ENCODE measurements around the gene CASP2. TPM values are rescaled to one million over a fixed set of nuclear protein-coding genes. Genes with fewer than 3 reads are reported as not detected.

The CASP2 gene
- total RNA-seq, 1 donor from 2014 or later: 68.9 TPM

GRCh38 chr7:143327903-143328302 is 39.8 kb downstream of the CASP2 start:
- no peaks in the 10 kb centered on the region for H3K36me3 Mint-ChIP-seq (ENCODE audit: insufficient read depth)
- no peak for DNase-seq (ENCODE audit: low spot score, unreplicated experiment)
- peaks cover 11% of the 10 kb centered on the region for H3K4me1 Mint-ChIP-seq (ENCODE audit: low read depth)
- H3K4me3 Mint-ChIP-seq (ENCODE audit: low read depth): no peak overlapping the region
- H3K9me3 Mint-ChIP-seq (ENCODE audit: low read depth): no peaks in the 10 kb centered on the region
- H3K27ac Mint-ChIP-seq: no peak overlapping the region
- TF ChIP-seq CTCF (IDR thresholded peaks at IDR 0.05; ENCODE audit: unreplicated experiment): no peak
- H3K27me3 Mint-ChIP-seq: peaks cover 3% of the 10 kb centered on the region

GRCh38 chr7:143329471-143330170 is 41.5 kb downstream of the CASP2 start:
- Mint-ChIP-seq H3K36me3 (ENCODE audit: insufficient read depth) (no peaks in the 10 kb centered on the region), H3K4me1 (ENCODE audit: low read depth) (peaks cover 8% of the 10 kb centered on the region), H3K27ac (no peak overlapping the region), H3K9me3 (ENCODE audit: low read depth) (no peaks in the 10 kb centered on the region), H3K27me3 (peaks cover 3% of the 10 kb centered on the region), H3K4me3 (ENCODE audit: low read depth) (no peak overlapping the region)
- TF ChIP-seq CTCF (IDR thresholded peaks at IDR 0.05; ENCODE audit: unreplicated experiment): no peak
- no peak for DNase-seq (ENCODE audit: low spot score, unreplicated experiment)

- Mint-ChIP-seq H3K9me3 (ENCODE audit: low read depth) (no peaks in the 10 kb centered on the region), H3K36me3 (ENCODE audit: insufficient read depth) (no peaks in the 10 kb centered on the region), H3K27ac (no peak overlapping the region)
Observed at GRCh38 chr7:143331179-143331801, 43.1 kb downstream of the CASP2 start.

DNA sequence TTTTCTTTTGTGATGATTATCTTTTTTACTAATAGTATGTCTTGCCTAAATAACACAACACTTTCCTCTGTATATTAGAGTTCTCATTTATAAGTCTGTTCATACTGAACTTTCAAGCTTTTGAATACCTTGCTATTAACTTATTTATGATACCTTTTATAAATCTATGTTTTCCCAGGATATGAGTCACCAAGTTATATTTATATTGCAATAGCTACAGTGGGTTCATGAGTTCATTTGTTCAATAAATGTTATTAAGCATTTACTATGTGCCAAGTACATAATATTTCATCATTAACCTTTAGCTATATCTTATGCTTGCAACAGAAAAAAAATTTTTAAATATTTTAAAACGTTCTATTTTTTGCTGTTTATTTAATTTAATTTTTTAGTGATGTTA is 46.1 kb downstream of the CASP2 start:
- H3K27me3 Mint-ChIP-seq: peaks cover 8% of the 10 kb centered on the region

More at GRCh38 chr7:143331179-143331801, 43.1 kb downstream of the CASP2 start:
- Mint-ChIP-seq H3K4me1 (ENCODE audit: low read depth) (no peaks in the 10 kb centered on the region), H3K4me3 (ENCODE audit: low read depth) (no peak overlapping the region), H3K27me3 (peaks cover 5% of the 10 kb centered on the region)
- no peak for TF ChIP-seq CTCF (IDR thresholded peaks at IDR 0.05; ENCODE audit: unreplicated experiment)
- no peak for DNase-seq (ENCODE audit: low spot score, unreplicated experiment)

DNA sequence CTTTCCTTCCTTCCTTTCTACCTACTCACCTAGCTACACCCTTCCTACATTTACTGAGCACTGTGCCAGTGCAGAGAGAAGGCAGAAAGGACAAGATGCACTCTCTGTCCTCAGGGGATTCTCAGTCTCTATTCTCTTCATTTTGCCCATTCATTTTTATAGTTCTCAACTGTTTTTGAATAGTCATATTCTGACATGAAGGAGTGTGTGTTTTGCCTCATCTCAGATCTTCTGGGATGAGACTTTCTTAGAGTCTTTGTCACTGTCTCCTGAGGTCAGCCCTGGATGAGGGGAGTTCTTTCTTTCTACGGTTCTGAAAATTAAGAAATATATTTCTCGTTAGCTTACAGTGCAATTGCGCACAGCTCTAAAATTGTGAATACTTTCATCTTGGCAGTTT is 49.1 kb downstream of the CASP2 start:
- H3K4me3 Mint-ChIP-seq (ENCODE audit: low read depth): no peak overlapping the region
- no peaks in the 10 kb centered on the region for H3K9me3 Mint-ChIP-seq (ENCODE audit: low read depth)
- H3K36me3 Mint-ChIP-seq (ENCODE audit: insufficient read depth): no peaks in the 10 kb centered on the region
- DNase-seq (ENCODE audit: low spot score, unreplicated experiment): no peak
- no peak overlapping the region for H3K27ac Mint-ChIP-seq
- H3K27me3 Mint-ChIP-seq: peaks cover 8% of the 10 kb centered on the region
- TF ChIP-seq CTCF (IDR thresholded peaks at IDR 0.05; ENCODE audit: unreplicated experiment): no peak
- no peaks in the 10 kb centered on the region for H3K4me1 Mint-ChIP-seq (ENCODE audit: low read depth)

More for the DNA sequence above, 46.1 kb downstream of the CASP2 start:
- H3K36me3 Mint-ChIP-seq (ENCODE audit: insufficient read depth): no peaks in the 10 kb centered on the region
- H3K9me3 Mint-ChIP-seq (ENCODE audit: low read depth): no peaks in the 10 kb centered on the region
- H3K27ac Mint-ChIP-seq: no peak overlapping the region
- no peak for DNase-seq (ENCODE audit: low spot score, unreplicated experiment)
- no peak for TF ChIP-seq CTCF (IDR thresholded peaks at IDR 0.05; ENCODE audit: unreplicated experiment)
- no peak overlapping the region for H3K4me3 Mint-ChIP-seq (ENCODE audit: low read depth)
- no peaks in the 10 kb centered on the region for H3K4me1 Mint-ChIP-seq (ENCODE audit: low read depth)

All from progenitor cell of endocrine pancreas (in vitro differentiated cells).